H1 (cell line): ENCODE measurements around the gene TFG. TPM values are rescaled to one million over a fixed set of nuclear protein-coding genes. Genes with fewer than 3 reads are reported as not detected.

Source experiments
- BRCA1 ChIP-seq: IDR thresholded peaks from 2 replicates; pipeline ENCODE4 v1.6.1; 2012; ENCODE audit warnings: low read depth, low read length, improper control_type of control experiment
- CBX5 ChIP-seq: fragments of 300-800, 300-1000 bp; sonication (generic); IDR thresholded peaks from 2 replicates; pipeline ENCODE4 v1.7.1; 2016; ENCODE audit warnings: antibody characterized with exemption, low read length, low read depth
- CHD2 ChIP-seq: IDR thresholded peaks from 2 replicates; pipeline ENCODE4 v1.6.1; 2012; ENCODE audit warnings: low read length, improper control_type of control experiment
- CHD7 ChIP-seq: fragments of 300-600 bp; sonication (generic); IDR thresholded peaks from 2 replicates; pipeline ENCODE4 v1.7.1; 2012; ENCODE audit warnings: low read length, moderate library complexity, mild to moderate bottlenecking, inconsistent platforms; ENCODE audit not compliant: insufficient replicate concordance
- CTBP2 ChIP-seq: IDR thresholded peaks from 2 replicates; pipeline ENCODE4 v1.7.0; 2011; ENCODE audit warnings: borderline replicate concordance, mild to moderate bottlenecking, moderate library complexity, mixed read lengths, low read length; ENCODE audit not compliant: insufficient read depth, insufficient read length
- EGR1 ChIP-seq: IDR thresholded peaks from 2 replicates; pipeline ENCODE4 v1.6.1; 2011; ENCODE audit warnings: low read depth, low read length, borderline replicate concordance
- EP300 ChIP-seq, 2 experiments: IDR thresholded peaks; 1 replicate in 1 of 2; 2 replicates in 1 of 2; pipeline ENCODE4 v1.6.1; 2011 to 2012; ENCODE audit warnings: low read depth in 2 of 2, low read length in 2 of 2, mild to moderate bottlenecking in 2 of 2, borderline replicate concordance in 1 of 2, inconsistent platforms in 1 of 2, moderate library complexity in 1 of 2
- GABPA ChIP-seq: IDR thresholded peaks from 2 replicates; pipeline ENCODE4 v1.6.1; 2011; ENCODE audit warnings: mild to moderate bottlenecking, low read length, moderate library complexity, borderline replicate concordance; ENCODE audit not compliant: insufficient read depth
- JUN ChIP-seq: IDR thresholded peaks from 2 replicates; pipeline ENCODE4 v1.6.1; 2011; ENCODE audit warnings: low read depth, mild to moderate bottlenecking, improper control_type of control experiment, low read length
- POU5F1 ChIP-seq: IDR thresholded peaks from 2 replicates; pipeline ENCODE4 v1.6.1; 2011; ENCODE audit warnings: low read depth, mild to moderate bottlenecking, low read length, moderate library complexity
- TAF7 ChIP-seq: optimal IDR thresholded peaks from 2 replicates; pipeline ENCODE3; 2011; ENCODE audit warnings: low read depth, mild to moderate bottlenecking, inconsistent platforms, low read length, moderate library complexity, borderline replicate concordance
- ZNF274 ChIP-seq: IDR thresholded peaks from 2 replicates; pipeline ENCODE4 v1.7.0; 2012; ENCODE audit warnings: low read length, borderline replicate concordance; ENCODE audit errors: extremely low read depth
- polyA plus RNA-seq, 7 experiments: library from polyadenylated mRNA; depleted of rRNA in 3 of 7; stranded (reverse) in 5 of 7; unstranded in 2 of 7; fragments of >200 nt in 5 of 7; fragments of 200-250 nt in 2 of 7; gene quantifications; 1 replicate in 5 of 7; 2 replicates in 1 of 7; 4 replicates in 1 of 7; pipeline versions ENCODE4 v1.2.1 to v1.2.3, GENCODE V29; 2011 to 2013; ENCODE audit warnings: missing spikeins in 2 of 7, mixed read lengths in 2 of 7
- total RNA-seq: library from RNA; stranded (reverse); fragmentation: NEBNext Ultra II Directional; extraction: Animal tissue kit (Norgen Biotek cat#: 25700); gene quantifications from 2 replicates; pipeline ENCODE4 v1.2.1, GENCODE V29; 2021

Gene TFG
- total and polyA plus RNA-seq, 2 of the 8 experiments (the other 6 are each of a cell fraction or from before 2014, with no cell fraction given), result 81.9 to 98.4 TPM

- TF ChIP-seq CHD7 (no peak), TAF7 (no peak), JUN (no peak), ZNF274 (no peak), CBX5 (no peak), EGR1 (no peak), BRCA1 (no peak), EP300 (IDR thresholded peaks at IDR 0.05; ENCODE audit: borderline replicate concordance in 1 of 2, low read depth in 2 of 2, low read length in 2 of 2) (no peak), GABPA (no peak), CHD2 (no peak), POU5F1 (no peak), CTBP2 (no peak)
Observed at GRCh38 chr3:100745617-100746016, 36.3 kb downstream of the TFG start (continued).
